Measurements from ENCODE around the gene ZDHHC24.

DNA sequence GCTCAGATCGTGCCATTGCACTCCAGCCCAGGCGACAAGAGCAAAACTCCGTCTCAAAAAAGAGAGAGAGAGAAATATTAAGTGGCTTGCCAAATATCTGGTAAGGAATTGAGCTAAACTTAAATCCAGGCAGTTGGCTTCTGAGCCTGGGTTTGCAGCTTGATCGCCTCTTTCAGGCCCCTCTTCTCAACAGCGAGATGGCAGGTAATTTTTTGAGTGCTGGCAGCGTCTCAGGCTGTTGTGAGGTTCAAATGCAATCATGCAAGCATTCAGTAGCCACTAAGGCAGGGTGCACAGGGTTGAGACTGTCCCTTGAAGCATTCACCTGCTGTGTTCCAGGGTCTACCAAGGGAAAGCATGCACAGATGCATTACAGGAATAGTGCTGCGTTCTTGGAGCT, 23.2 kb upstream of the ZDHHC24 start:
- TF ChIP-seq, protein P1, sequence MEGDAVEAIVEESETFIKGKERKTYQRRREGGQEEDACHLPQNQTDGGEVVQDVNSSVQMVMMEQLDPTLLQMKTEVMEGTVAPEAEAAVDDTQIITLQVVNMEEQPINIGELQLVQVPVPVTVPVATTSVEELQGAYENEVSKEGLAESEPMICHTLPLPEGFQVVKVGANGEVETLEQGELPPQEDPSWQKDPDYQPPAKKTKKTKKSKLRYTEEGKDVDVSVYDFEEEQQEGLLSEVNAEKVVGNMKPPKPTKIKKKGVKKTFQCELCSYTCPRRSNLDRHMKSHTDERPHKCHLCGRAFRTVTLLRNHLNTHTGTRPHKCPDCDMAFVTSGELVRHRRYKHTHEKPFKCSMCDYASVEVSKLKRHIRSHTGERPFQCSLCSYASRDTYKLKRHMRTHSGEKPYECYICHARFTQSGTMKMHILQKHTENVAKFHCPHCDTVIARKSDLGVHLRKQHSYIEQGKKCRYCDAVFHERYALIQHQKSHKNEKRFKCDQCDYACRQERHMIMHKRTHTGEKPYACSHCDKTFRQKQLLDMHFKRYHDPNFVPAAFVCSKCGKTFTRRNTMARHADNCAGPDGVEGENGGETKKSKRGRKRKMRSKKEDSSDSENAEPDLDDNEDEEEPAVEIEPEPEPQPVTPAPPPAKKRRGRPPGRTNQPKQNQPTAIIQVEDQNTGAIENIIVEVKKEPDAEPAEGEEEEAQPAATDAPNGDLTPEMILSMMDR (IDR thresholded peaks at IDR 0.05), result no peak
- no peak for TF ChIP-seq POLR2A (IDR thresholded peaks at IDR 0.05)

Measured in gastroesophageal sphincter (tissue), 3 donors.